GM21723 (cell line): ENCODE measurements around the gene ANKRD12.

ENCODE experiments used
- ATAC-seq: cut with Tn5 transposase; IDR thresholded peaks from one replicate; pipeline ENCODE4 v1.9.1; 2021; ENCODE audit warnings: mild to moderate bottlenecking, moderate library complexity; ENCODE audit not compliant: unreplicated experiment

Gene ANKRD12

GRCh38 chr18:9106094-9106493, 30.5 kb upstream of the ANKRD12 start:
- ATAC-seq = no peak

- no peak for ATAC-seq
These were observed 29.6 kb upstream of the ANKRD12 start for GRCh38 chr18:9106800-9107584.

GRCh38 chr18:9108911-9109310, 27.7 kb upstream of the ANKRD12 start:
- no peak for ATAC-seq

GRCh38 chr18:9109523-9109922, 27.1 kb upstream of the ANKRD12 start:
- ATAC-seq = no peak

- no peak for ATAC-seq
These were observed 23.0 kb upstream of the ANKRD12 start for GRCh38 chr18:9113468-9114149.

GRCh38 chr18:9115984-9116383, 20.6 kb upstream of the ANKRD12 start:
- ATAC-seq = no peak

- ATAC-seq = no peak
These were observed 18.4 kb upstream of the ANKRD12 start for GRCh38 chr18:9117980-9118841.

GRCh38 chr18:9120796-9121195, 15.8 kb upstream of the ANKRD12 start:
- ATAC-seq = no peak

GRCh38 chr18:9123520-9123919, 13.1 kb upstream of the ANKRD12 start:
- no peak for ATAC-seq

- no peak for ATAC-seq
These were observed 11.8 kb upstream of the ANKRD12 start for GRCh38 chr18:9124824-9125223.

GRCh38 chr18:9126337-9126736, 10.2 kb upstream of the ANKRD12 start:
- no peak for ATAC-seq

GRCh38 chr18:9130195-9130594, 6.4 kb upstream of the ANKRD12 start:
- ATAC-seq = no peak

- ATAC-seq = no peak
These were observed 5.8 kb upstream of the ANKRD12 start for GRCh38 chr18:9130806-9131205.

GRCh38 chr18:9132628-9133027, 4.0 kb upstream of the ANKRD12 start:
- ATAC-seq = no peak

- ATAC-seq = no peak
These were observed 3.4 kb upstream of the ANKRD12 start for GRCh38 chr18:9133225-9133624.

GRCh38 chr18:9135081-9135911, 1.3 kb upstream of the ANKRD12 start:
- ATAC-seq = no peak

- ATAC-seq = peak; percentile 22
These were observed 668 bp upstream of the ANKRD12 start for GRCh38 chr18:9135912-9136314.

- ATAC-seq = peak; percentile 36
These were observed 836 bp downstream of the ANKRD12 start for GRCh38 chr18:9137168-9138066.

GRCh38 chr18:9139400-9140039, 2.9 kb downstream of the ANKRD12 start:
- ATAC-seq = no peak
